Measurements from ENCODE around the gene PTPRCAP.

The PTPRCAP gene

GRCh38 chr11:67423466-67423865 lies 14.0 kb downstream of the PTPRCAP start:
- DNase-seq = no peak

- DNase-seq = no peak
These were observed 14.6 kb downstream of the PTPRCAP start for GRCh38 chr11:67422891-67423290.

GRCh38 chr11:67421430-67422031 lies 16.0 kb downstream of the PTPRCAP start:
- no peak for DNase-seq

GRCh38 chr11:67420646-67421429 lies 16.6 kb downstream of the PTPRCAP start:
- DNase-seq = peak; percentile 92

GRCh38 chr11:67420147-67420645 lies 17.3 kb downstream of the PTPRCAP start:
- no peak for DNase-seq

GRCh38 chr11:67419325-67420049 lies 18.0 kb downstream of the PTPRCAP start:
- no peak for DNase-seq

GRCh38 chr11:67418476-67419281 lies 18.8 kb downstream of the PTPRCAP start:
- peak; percentile 74 for DNase-seq

GRCh38 chr11:67417425-67417824 lies 20.1 kb downstream of the PTPRCAP start:
- no peak for DNase-seq

GRCh38 chr11:67416416-67417335 lies 20.8 kb downstream of the PTPRCAP start:
- DNase-seq = peak; percentile 94

- no peak for DNase-seq
These were observed 21.8 kb downstream of the PTPRCAP start, which contains the start of gene CARNS1 for GRCh38 chr11:67415501-67416304. TSS of gene CARNS1 (plus strand) at chr11:67415678. CDS start at chr11:67416200, 522 bp downstream.

GRCh38 chr11:67413266-67413849 lies 24.1 kb downstream of the PTPRCAP start:
- DNase-seq = no peak

- no peak for DNase-seq
These were observed 24.8 kb downstream of the PTPRCAP start for GRCh38 chr11:67412495-67413179.

- DNase-seq = no peak
These were observed 25.7 kb downstream of the PTPRCAP start for GRCh38 chr11:67411785-67412152.

GRCh38 chr11:67410984-67411784 lies 26.3 kb downstream of the PTPRCAP start:
- DNase-seq = no peak

- DNase-seq = no peak
These were observed 27.1 kb downstream of the PTPRCAP start for GRCh38 chr11:67410369-67410831.

GRCh38 chr11:67409781-67410368 lies 27.6 kb downstream of the PTPRCAP start:
- no peak for DNase-seq

- DNase-seq = no peak
These were observed 28.2 kb downstream of the PTPRCAP start for GRCh38 chr11:67409261-67409666.

All from NCI-H345 (cell line).